Epithelial cell of esophagus (primary cell): ENCODE data around the gene CRAMP1.

Experiments used
- DNase-seq: peaks from one replicate; pipeline ENCODE4 v3.0.0; 2010; ENCODE audit warnings: low read depth
- H3K4me3 ChIP-seq: 2 replicates; pipeline ENCODE4 v1.5.1; 2011; ENCODE audit warnings: mild to moderate bottlenecking, low read length, control low read depth
- TF ChIP-seq, protein P1 (sequence below): IDR thresholded peaks from 2 replicates; pipeline ENCODE4 v1.5.1; 2011; ENCODE audit warnings: low read depth, mild to moderate bottlenecking, low read length, control low read depth, inconsistent platforms; ENCODE audit not compliant: insufficient read depth; ENCODE audit errors: missing control alignments

CRAMP1 gene

DNA sequence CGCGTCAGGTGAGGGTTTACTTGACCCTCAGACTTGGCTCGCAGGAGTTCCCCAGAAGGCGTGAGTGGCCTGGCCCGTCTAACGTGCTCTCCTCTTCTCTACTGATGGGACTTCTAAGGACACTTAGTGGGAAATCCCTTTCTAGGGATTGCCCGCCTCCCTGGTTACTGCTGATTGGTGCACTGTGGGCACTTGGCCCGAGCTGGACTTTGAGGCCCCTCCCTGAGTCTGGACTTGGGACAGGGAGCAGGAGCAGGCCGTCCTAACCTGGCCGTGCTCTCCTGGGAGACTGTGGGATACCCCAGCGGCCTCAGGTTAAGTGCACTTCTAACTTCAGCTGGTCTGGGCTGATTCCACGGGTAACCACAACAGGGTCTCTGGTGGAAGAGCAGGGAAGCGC is 15.0 kb upstream of the CRAMP1 start:
- TF ChIP-seq, protein P1, sequence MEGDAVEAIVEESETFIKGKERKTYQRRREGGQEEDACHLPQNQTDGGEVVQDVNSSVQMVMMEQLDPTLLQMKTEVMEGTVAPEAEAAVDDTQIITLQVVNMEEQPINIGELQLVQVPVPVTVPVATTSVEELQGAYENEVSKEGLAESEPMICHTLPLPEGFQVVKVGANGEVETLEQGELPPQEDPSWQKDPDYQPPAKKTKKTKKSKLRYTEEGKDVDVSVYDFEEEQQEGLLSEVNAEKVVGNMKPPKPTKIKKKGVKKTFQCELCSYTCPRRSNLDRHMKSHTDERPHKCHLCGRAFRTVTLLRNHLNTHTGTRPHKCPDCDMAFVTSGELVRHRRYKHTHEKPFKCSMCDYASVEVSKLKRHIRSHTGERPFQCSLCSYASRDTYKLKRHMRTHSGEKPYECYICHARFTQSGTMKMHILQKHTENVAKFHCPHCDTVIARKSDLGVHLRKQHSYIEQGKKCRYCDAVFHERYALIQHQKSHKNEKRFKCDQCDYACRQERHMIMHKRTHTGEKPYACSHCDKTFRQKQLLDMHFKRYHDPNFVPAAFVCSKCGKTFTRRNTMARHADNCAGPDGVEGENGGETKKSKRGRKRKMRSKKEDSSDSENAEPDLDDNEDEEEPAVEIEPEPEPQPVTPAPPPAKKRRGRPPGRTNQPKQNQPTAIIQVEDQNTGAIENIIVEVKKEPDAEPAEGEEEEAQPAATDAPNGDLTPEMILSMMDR = no peak
- DNase-seq = no peak
- H3K4me3 ChIP-seq = no peak overlapping the region

DNA sequence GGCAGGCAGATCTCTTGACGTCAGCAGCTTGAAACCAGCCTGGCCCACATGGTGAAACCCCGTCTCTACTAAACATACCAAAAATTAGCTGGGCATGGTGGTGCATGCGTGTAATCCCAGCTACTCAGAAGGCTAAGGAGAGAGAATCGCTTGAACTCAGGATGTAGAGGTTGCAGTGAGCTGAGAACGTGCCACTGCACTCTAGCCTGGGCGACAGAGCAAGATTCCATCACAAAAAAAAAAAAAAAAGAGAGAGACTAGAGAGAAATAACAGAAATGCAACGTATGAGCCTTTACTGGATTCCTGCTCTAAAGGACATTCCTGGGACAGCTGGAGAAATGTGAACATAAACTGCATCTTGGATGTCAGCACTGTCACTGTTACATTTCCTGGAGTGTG is 11.1 kb upstream of the CRAMP1 start:
- no peak overlapping the region for H3K4me3 ChIP-seq
- TF ChIP-seq, protein P1 = no peak
- DNase-seq = no peak

DNA sequence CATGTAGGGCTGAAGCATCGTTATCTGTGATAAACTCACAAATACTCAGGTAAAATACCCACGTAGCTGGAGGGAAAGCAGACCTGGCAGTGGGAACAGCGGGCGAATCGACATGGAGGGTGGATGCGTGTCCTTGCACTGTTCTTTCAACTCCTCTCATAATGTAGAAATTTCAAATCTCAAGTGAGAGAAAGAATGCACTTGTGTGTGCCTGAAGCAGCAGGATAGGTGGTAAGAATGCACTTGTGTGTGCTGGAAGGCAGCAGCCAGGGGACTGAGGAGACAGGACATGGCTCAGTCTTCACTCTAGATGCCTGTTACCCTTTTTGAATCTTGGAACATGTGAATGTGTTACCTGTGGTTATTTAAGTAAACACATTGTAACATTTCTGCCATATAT is 10.7 kb upstream of the CRAMP1 start:
- TF ChIP-seq, protein P1 = no peak
- no peak overlapping the region for H3K4me3 ChIP-seq
- no peak for DNase-seq

DNA sequence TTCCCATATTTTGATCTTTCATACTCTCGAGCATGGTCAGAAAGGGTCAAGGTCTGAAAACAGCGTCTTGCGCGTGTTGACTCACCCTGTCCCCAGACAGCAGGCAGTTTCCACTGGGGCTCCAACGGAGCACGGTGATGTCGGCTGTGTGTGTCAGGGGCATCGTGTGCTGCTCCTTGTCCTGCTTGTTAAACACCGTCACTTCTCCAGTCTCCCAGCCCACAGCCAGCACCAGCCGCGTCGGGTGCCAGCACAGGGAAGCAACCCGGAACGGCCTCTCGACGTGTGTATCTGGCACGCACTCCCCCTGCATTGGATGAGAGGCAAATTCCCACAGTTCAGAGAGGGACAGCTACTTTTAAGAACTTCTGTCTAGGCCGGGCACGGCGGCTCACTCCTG is 9.9 kb upstream of the CRAMP1 start:
- no peak for DNase-seq
- TF ChIP-seq, protein P1 = no peak
- H3K4me3 ChIP-seq = no peak overlapping the region

DNA sequence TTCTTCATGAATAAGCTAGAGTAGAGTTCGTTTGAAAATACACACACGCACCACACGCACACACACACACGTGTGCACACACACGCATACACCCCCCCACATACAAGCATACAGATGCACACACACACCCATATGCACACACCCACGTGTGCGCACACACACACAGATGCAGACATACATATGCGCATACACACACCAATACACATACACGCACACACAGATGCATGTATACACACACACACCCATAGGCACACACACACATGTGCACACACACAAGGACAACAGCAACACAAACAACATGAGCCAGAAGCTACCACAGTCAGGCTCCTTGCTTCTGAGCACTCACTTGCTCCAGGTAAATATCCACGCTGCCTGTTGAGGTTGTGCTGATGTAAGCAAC is 5.4 kb upstream of the CRAMP1 start:
- H3K4me3 ChIP-seq = no peak overlapping the region
- TF ChIP-seq, protein P1 = no peak
- DNase-seq = no peak

DNA sequence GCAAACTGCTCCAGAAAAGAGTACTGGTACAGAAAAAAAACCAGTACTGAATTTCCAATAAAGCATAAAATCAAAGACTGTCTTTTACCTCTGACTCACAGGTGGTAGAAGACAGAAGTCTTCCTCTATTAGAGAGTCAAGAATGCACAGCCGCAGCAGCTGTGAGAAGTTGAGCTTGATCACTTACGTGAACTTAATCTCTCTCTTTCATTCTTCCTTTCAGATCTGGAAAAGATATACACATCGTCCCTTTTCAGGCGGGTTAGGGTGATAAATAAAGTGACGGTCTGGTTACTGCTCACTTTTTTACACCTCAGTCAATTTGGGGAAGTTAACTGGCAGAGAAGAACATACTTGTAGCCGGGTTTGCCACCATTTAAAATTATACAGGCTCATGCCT is 4.2 kb upstream of the CRAMP1 start:
- TF ChIP-seq, protein P1 = no peak
- no peak for DNase-seq
- no peak overlapping the region for H3K4me3 ChIP-seq

DNA sequence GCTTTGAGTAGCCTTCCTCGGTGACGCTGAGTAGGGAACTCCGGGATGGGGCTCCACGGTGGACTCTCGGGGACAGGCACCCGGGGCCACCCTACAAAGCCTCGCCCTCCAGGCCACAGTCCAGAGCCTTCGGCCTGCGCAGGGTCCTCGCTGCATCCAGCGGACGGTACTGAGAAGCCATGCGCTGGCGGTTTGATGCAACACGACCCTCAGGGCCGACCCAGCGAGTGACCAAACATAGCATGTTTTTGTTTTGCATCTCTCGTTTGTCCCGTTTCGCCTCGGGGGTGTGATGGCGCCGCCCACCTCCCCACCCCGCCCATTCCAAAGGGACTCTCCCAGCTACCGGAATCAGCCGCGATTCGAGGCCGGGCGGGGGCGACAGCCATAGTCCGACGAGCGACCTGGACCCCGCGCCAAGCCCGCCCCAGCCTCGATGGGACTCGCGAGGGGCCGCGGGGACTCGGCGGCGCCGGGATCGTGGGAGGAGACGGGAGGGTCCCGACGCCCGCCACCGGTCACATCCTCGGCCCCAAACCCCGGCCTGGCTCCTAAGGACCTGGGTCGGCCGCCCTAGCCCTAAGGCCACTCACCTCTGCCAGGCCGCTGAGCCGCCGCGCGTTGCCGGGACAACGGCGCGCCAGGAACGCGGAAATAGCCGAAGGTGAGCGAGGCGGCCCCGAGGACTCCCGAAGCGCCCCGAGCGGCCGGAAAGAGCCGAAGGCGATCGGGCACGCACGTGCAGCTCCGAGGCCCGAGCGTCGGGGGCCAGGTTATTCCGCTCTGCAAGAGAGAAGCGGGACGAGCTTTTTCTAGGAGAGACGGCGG is 1.9 kb upstream of the CRAMP1 start:
- TF ChIP-seq, protein P1 = no peak
- DNase-seq = peak; percentile 87
- H3K4me3 ChIP-seq = peak overlapping the region; percentile 67
